T1000 (cell line): ENCODE measurements around the gene ZNF747.
"Not testable (repeated sequence)": the region's sequence is repeated elsewhere in the genome, so short reads cannot be mapped to it uniquely, and the experiment has no call there.

Source experiments
- DNase-seq: peaks from one replicate; lab custom pipeline; 2025; ENCODE audit warnings: mixed read lengths; lab: John Stamatoyannopoulos, UW

Gene ZNF747

GRCh38 chr16:30533748-30534367 lies 800 bp downstream of the ZNF747 start:
- DNase-seq: no peak

DNA sequence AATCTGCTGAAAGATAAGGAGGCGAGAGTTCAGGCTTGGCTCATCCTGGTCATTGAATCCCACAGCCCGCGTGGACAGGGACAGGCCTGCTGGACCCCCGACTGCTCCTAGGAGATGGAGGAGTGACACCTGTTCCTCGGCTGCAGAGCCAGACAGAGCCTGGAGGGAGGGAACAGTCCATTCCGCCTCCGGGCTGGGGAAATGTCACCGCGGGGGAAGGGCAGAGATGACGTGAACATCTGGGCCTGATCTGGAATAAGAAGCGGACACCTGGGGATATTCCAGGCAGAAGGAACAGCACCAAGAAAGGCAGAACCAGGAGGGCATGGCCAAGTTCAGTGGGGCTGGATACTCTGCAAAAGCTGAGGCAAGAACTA lies 1.5 kb downstream of the ZNF747 start:
- no peak for DNase-seq

- DNase-seq: no peak
Observed at GRCh38 chr16:30532285-30533145, 2.1 kb downstream of the ZNF747 start.

- no peak for DNase-seq
Observed at GRCh38 chr16:30530163-30531037, 4.3 kb downstream of the ZNF747 start.

- DNase-seq: no peak
Observed at GRCh38 chr16:30528799-30529457, 5.7 kb downstream of the ZNF747 start.

- DNase-seq: no peak
Observed at GRCh38 chr16:30527635-30528178, 7.0 kb downstream of the ZNF747 start.

GRCh38 chr16:30526823-30527634 lies 7.6 kb downstream of the ZNF747 start:
- DNase-seq: peak; percentile 98

- DNase-seq: no peak
Observed at GRCh38 chr16:30526137-30526822, 8.4 kb downstream of the ZNF747 start, which contains the start of gene ZNF768. Gene ZNF768 (minus strand): TSS chr16:30526566. CDS start chr16:30526413, 153 bp downstream.

DNA sequence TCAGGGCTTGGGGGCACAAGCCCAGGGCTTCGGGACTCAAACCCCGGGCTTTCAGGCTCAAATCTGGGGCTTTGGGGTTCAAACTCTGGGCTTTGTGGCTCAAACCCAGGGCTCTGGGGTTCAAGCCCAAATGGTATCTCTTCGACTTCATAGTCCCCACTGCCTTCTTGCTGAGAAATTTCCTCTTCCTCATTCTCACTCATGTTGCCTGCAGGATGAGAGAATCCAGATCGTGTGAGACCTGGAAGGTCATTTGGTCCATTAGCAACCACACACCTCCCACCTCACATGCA lies 8.9 kb downstream of the ZNF747 start:
- DNase-seq: no peak

DNA sequence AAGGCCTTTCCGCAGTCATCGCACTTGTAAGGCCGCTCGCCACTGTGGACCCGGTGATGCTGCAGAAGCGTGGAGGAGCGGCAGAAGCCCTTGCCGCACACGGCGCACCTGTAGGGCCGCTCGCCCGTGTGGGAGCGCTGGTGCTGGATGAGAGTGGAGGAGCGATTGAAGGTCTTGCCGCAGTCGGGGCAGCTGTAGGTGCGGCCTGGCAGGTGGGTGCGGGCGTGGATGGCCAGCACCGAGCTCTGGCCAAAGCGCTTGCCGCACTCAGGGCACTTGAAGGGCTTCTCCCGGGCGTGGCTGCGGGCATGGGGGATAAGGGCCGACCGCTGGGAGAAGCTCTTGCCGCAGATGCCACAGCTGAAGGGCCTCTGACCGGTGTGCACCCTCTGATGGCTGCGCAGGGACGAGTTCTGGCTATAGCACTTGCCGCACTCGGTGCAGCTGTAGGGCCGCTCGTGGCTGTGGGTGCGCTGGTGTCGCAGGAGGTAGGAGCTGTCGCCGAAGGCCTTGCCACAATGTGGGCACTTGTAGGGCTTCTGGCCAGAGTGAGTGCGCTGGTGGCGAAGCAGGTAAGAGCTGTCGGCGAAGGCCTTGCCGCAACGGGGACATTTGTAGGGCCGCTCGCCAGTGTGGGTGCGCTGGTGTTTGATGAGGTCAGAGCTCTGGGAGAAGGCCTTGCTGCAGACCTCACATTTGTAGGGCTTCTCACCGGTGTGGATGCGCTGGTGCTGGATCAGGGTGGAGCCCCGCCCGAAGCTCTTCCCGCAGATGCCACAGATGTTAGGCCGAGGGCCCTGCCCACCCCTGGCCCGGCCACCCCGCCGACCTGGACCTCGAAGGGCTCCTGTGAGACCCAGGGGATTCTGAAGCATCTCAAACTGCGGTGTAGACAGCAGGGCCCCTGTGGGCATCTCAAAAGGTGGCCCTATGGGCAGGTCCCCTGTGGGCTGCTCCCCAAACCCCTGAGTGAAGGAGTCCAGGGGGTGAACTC lies 9.8 kb downstream of the ZNF747 start:
- DNase-seq: no peak

DNA sequence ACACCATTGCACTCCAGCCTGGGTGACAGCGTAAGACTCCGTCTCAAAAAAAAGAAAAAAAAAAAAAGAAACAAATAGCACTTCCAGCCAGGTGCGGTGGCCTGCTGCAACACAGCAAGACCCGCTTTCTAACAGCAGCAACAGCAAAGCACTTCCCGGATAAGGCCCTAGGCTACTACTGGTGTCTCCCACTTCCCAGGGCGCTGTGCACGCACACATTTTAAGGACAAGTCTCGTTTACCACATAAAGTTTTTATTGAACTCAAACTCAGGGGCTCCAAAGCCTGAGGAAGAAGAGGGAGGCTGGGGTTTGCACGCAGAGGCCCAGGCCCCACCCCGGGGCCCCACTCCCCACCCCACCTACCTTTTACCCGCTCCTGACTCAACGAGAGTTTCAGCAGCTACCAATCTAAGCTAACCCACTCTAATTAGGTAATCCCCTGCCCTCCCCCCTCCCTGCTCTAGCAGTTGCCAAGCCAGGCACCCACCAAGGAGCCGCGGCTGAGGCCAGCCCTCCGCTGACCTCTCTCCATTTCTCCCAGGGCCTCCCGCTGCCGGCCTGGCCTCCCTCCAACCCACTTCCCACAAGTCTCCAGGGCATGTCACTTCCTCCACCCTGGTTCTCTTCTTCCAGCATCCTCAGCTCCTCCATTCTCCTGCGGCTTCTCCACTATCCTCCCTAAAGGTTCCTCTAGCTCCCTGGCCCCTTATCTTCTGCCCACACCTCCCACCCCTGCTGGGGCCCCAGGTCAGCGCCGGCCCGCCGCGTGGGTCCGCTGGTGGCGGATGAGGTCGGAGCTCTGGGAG lies 10.7 kb downstream of the ZNF747 start:
- DNase-seq: no peak

GRCh38 chr16:30522702-30523463 lies 11.8 kb downstream of the ZNF747 start:
- DNase-seq: not testable (repeated sequence)

GRCh38 chr16:30521873-30522641 lies 12.6 kb downstream of the ZNF747 start:
- DNase-seq: no peak

- no peak for DNase-seq
Observed at GRCh38 chr16:30521476-30521872, 13.2 kb downstream of the ZNF747 start.

- DNase-seq: no peak
Observed at GRCh38 chr16:30519120-30520049, 15.3 kb downstream of the ZNF747 start.

- DNase-seq: no peak
Observed at GRCh38 chr16:30518552-30518951, 16.1 kb downstream of the ZNF747 start.
